ENCODE measurements around the gene KCNMA1. TPM values are rescaled to one million over a fixed set of nuclear protein-coding genes. Genes with fewer than 3 reads are reported as not detected.

Gene KCNMA1
- total and polyA plus RNA-seq, 10 of the 15 experiments (the other 5 are each of a cell fraction or from before 2014, with no cell fraction given): 8.5 to 77.0 (median 21.3) TPM

DNA sequence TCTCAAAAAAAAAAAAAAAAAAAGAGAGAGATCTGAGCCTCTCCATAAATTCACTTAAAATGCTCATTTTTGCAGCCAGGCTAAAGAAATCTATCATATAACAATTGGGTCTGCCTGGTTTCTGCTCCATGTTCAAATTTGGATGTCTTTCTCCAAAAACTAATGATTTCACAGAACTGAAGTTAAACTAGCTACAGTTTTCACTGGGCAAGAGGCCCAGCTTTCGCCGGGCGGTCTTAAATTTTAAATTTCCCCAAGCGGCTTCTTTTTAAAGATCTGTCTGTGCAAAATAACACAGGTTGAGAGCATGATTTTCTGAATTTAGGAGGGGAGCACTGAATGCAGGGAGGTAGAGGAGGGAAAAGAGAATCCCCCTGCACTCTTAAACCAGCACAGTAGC lies 603.4 kb downstream of the KCNMA1 start:
- POLR2A ChIA-PET: no interaction called here
- RAD21 ChIA-PET (ENCODE audit: unreplicated experiment): no interaction called here
- Histone ChIP-seq H3K79me2 (ENCODE audit: control insufficient read depth, insufficient read depth, low read length) (no peaks in the 10 kb centered on the region), H3K4me3 (no peak overlapping the region), H3K36me3 (ENCODE audit: control insufficient read depth in 2 of 2, insufficient read depth in 2 of 2, low read length in 1 of 2) (no peaks in the 10 kb centered on the region), H2AFZ (ENCODE audit: control insufficient read depth, low read depth, low read length) (no peak overlapping the region), H3K4me1 (ENCODE audit: control insufficient read depth, insufficient read depth, low read length) (no peaks in the 10 kb centered on the region), H3K9ac (ENCODE audit: control insufficient read depth, insufficient read depth, low read length) (no peak overlapping the region), H3K9me3 (replicated peaks; ENCODE audit: control insufficient read depth, insufficient read depth, low read length) (no peaks in the 10 kb centered on the region), H4K20me1 (ENCODE audit: control insufficient read depth, insufficient read depth) (no peaks in the 10 kb centered on the region), H3K27me3 (replicated peaks in 1 of 2; ENCODE audit: control insufficient read depth in 2 of 2, insufficient read depth in 2 of 2, low read length in 1 of 2) (no peaks in the 10 kb centered on the region), H3K27ac (ENCODE audit: control insufficient read depth, insufficient read depth) (no peak overlapping the region), H3K4me2 (ENCODE audit: control insufficient read depth, insufficient read depth) (no peak overlapping the region)
- CTCF ChIA-PET: interaction anchor here (0.7 to 1.7 kb wide), 4 partner anchors 15 to 683 kb away, joined by 3 to 4 read pairs (median 4); no protein-coding TSS in a partner anchor
- ATAC-seq (no peak), DNase-seq (ENCODE audit: low read depth, low spot score) (no peak), FAIRE-seq (no peak)
- no TSS peak for BruUV-seq (replicated peaks)
- intact Hi-C loops (cut with micrococcal nuclease; ENCODE audit: unreplicated experiment): no loop called here
- TF ChIP-seq CHD1 (IDR thresholded peaks at IDR 0.05; ENCODE audit: low read depth, low read length): no peak
- TF ChIP-seq ZNF217 (IDR thresholded peaks at IDR 0.05): no peak
- no peak for TF ChIP-seq SUPT20H (IDR thresholded peaks at IDR 0.05; ENCODE audit: borderline replicate concordance, control insufficient read depth, low read depth, low read length)
- TF ChIP-seq, protein P1, sequence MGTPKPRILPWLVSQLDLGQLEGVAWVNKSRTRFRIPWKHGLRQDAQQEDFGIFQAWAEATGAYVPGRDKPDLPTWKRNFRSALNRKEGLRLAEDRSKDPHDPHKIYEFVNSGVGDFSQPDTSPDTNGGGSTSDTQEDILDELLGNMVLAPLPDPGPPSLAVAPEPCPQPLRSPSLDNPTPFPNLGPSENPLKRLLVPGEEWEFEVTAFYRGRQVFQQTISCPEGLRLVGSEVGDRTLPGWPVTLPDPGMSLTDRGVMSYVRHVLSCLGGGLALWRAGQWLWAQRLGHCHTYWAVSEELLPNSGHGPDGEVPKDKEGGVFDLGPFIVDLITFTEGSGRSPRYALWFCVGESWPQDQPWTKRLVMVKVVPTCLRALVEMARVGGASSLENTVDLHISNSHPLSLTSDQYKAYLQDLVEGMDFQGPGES (IDR thresholded peaks at IDR 0.05): no peak
- no peak for TF ChIP-seq BACH1 (IDR thresholded peaks at IDR 0.05; ENCODE audit: borderline replicate concordance)
- TF ChIP-seq SMC3 (IDR thresholded peaks at IDR 0.05; ENCODE audit: borderline replicate concordance, low read length): no peak
- 89% methylated on average over 4 of the region's 4 CpGs for WGBS (ENCODE audit: insufficient coverage, insufficient replicate concordance, low lambda C conversion rate, missing lambda C conversion rate)
- SMC1A ChIA-PET (ENCODE audit: uncharacterized antibody, unreplicated experiment): no interaction called here
- in situ Hi-C loops (cut with MboI): no loop called here

DNA sequence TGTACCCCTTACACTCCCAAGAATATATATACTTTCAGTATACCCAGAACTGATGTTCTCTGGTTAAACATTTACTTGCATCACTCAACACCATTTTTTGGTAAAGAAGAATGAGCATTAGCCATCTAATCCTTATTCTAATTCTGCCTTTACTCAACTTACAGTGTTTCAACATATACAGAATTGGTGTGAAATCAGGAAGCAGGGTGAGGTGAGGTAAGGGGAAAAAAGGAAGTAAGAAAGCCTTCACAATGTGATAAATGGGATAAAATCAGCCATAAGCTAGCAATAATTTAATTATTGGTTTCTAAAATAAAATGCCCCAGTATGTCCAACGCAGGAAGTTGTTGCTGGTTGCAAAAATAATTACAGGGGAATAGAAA lies 605.4 kb downstream of the KCNMA1 start:
- in situ Hi-C loops (cut with MboI) (no loop called here), intact Hi-C loops (cut with micrococcal nuclease; ENCODE audit: unreplicated experiment) (no loop called here)
- no peak overlapping the region for H3K9ac ChIP-seq (ENCODE audit: control insufficient read depth, insufficient read depth, low read length)
- ChIA-PET SMC1A (ENCODE audit: uncharacterized antibody, unreplicated experiment) (interaction anchor here (1.4 to 2.4 kb wide), 3 partner anchors 10 to 35 kb away, joined by 4 to 5 read pairs (median 4); no protein-coding TSS in a partner anchor), POLR2A (no interaction called here), RAD21 (ENCODE audit: unreplicated experiment) (no interaction called here), CTCF (no interaction called here)
- H3K9me3 ChIP-seq (replicated peaks; ENCODE audit: control insufficient read depth, insufficient read depth, low read length): no peaks in the 10 kb centered on the region
- ATAC-seq: no peak
- FAIRE-seq: no peak
- 4% methylated on average over 1 of the region's 1 CpG for WGBS (ENCODE audit: insufficient coverage, insufficient replicate concordance, low lambda C conversion rate, missing lambda C conversion rate)
- H3K79me2 ChIP-seq (ENCODE audit: control insufficient read depth, insufficient read depth, low read length): no peaks in the 10 kb centered on the region
- no peaks in the 10 kb centered on the region for H4K20me1 ChIP-seq (ENCODE audit: control insufficient read depth, insufficient read depth)
- no peak overlapping the region for H3K27ac ChIP-seq (ENCODE audit: control insufficient read depth, insufficient read depth)
- TF ChIP-seq NFYA (IDR thresholded peaks at IDR 0.05; ENCODE audit: borderline replicate concordance, low read depth, low read length): no peak
- no peak for TF ChIP-seq PAX5 (IDR thresholded peaks at IDR 0.05; ENCODE audit: borderline replicate concordance, low read depth, low read length)
- no peak for TF ChIP-seq WRNIP1 (IDR thresholded peaks at IDR 0.05; ENCODE audit: borderline replicate concordance, low read depth, low read length)
- TF ChIP-seq RELA (IDR thresholded peaks at IDR 0.05; ENCODE audit: borderline replicate concordance, partially characterized antibody): no peak
- no peak for TF ChIP-seq ZNF207 (IDR thresholded peaks at IDR 0.05; ENCODE audit: borderline replicate concordance)
- no peak for TF ChIP-seq KLF5 (IDR thresholded peaks at IDR 0.05; ENCODE audit: partially characterized antibody)
- no peak for TF ChIP-seq JUNB (IDR thresholded peaks at IDR 0.05)
- no peak for TF ChIP-seq SMAD1 (IDR thresholded peaks at IDR 0.05; ENCODE audit: low read depth, partially characterized antibody)
- no peak for TF ChIP-seq GABPA (IDR thresholded peaks at IDR 0.05; ENCODE audit: low read depth)
- TF ChIP-seq, protein P2, sequence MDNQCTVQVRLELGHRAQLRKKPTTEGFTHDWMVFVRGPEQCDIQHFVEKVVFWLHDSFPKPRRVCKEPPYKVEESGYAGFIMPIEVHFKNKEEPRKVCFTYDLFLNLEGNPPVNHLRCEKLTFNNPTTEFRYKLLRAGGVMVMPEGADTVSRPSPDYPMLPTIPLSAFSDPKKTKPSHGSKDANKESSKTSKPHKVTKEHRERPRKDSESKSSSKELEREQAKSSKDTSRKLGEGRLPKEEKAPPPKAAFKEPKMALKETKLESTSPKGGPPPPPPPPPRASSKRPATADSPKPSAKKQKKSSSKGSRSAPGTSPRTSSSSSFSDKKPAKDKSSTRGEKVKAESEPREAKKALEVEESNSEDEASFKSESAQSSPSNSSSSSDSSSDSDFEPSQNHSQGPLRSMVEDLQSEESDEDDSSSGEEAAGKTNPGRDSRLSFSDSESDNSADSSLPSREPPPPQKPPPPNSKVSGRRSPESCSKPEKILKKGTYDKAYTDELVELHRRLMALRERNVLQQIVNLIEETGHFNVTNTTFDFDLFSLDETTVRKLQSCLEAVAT (IDR thresholded peaks at IDR 0.05): no peak
- TF ChIP-seq SREBF1 (IDR thresholded peaks at IDR 0.05; ENCODE audit: low read length): no peak
- no peak for TF ChIP-seq ZZZ3 (IDR thresholded peaks at IDR 0.05; ENCODE audit: control insufficient read depth, insufficient read length, low read depth)
- H3K36me3 ChIP-seq (ENCODE audit: control insufficient read depth in 2 of 2, insufficient read depth in 2 of 2, low read length in 1 of 2): no peaks in the 10 kb centered on the region
- no peaks in the 10 kb centered on the region for H3K4me1 ChIP-seq (ENCODE audit: control insufficient read depth, insufficient read depth, low read length)
- no peak overlapping the region for H3K4me3 ChIP-seq
- no peak overlapping the region for H3K4me2 ChIP-seq (ENCODE audit: control insufficient read depth, insufficient read depth)
- H3K27me3 ChIP-seq (replicated peaks in 1 of 2; ENCODE audit: control insufficient read depth in 2 of 2, insufficient read depth in 2 of 2, low read length in 1 of 2): no peaks in the 10 kb centered on the region
- no TSS peak for BruUV-seq (replicated peaks)
- no peak overlapping the region for H2AFZ ChIP-seq (ENCODE audit: control insufficient read depth, low read depth, low read length)
- no peak for DNase-seq (ENCODE audit: low read depth, low spot score)
